ENCODE results near the gene MBTPS1.

Gene MBTPS1

GRCh38 chr16:84055801-84056634 is 60.7 kb downstream of the MBTPS1 start:
- Histone ChIP-seq H3K4me3 (ENCODE audit: low read length) (no peak overlapping the region), H3K9ac (ENCODE audit: low read length) (no peak overlapping the region), H3K4me1 (ENCODE audit: low read length) (no peaks in the 10 kb centered on the region), H3K79me2 (ENCODE audit: low read length) (no peaks in the 10 kb centered on the region), H3K36me3 (replicated peaks; ENCODE audit: low read depth, low read length) (peaks cover 26% of the 10 kb centered on the region), H3K9me3 (ENCODE audit: insufficient read depth, low read length) (no peaks in the 10 kb centered on the region), H4K20me1 (ENCODE audit: insufficient read depth, low read length) (no peaks in the 10 kb centered on the region), H3K27ac (ENCODE audit: low read length) (no peak overlapping the region), H3K27me3 (ENCODE audit: low read depth, low read length) (no peaks in the 10 kb centered on the region), H3K4me2 (ENCODE audit: low read length) (no peak overlapping the region), H2AFZ (ENCODE audit: low read depth, low read length) (no peak overlapping the region)
- no peak for TF ChIP-seq EZH2phosphoT487 (IDR thresholded peaks at IDR 0.05; ENCODE audit: low read depth)
- TF ChIP-seq CTCF (IDR thresholded peaks at IDR 0.05; ENCODE audit: low read depth, low read length), result no peak

GRCh38 chr16:84055366-84055765 is 61.4 kb downstream of the MBTPS1 start:
- Histone ChIP-seq H3K27ac (ENCODE audit: low read length) (no peak overlapping the region), H3K9ac (ENCODE audit: low read length) (no peak overlapping the region), H3K4me1 (ENCODE audit: low read length) (no peaks in the 10 kb centered on the region), H3K27me3 (ENCODE audit: low read depth, low read length) (no peaks in the 10 kb centered on the region), H3K4me3 (ENCODE audit: low read length) (no peak overlapping the region), H3K79me2 (ENCODE audit: low read length) (no peaks in the 10 kb centered on the region), H2AFZ (ENCODE audit: low read depth, low read length) (no peak overlapping the region), H3K36me3 (replicated peaks; ENCODE audit: low read depth, low read length) (peaks cover 26% of the 10 kb centered on the region), H3K4me2 (ENCODE audit: low read length) (no peak overlapping the region), H3K9me3 (ENCODE audit: insufficient read depth, low read length) (no peaks in the 10 kb centered on the region), H4K20me1 (ENCODE audit: insufficient read depth, low read length) (no peaks in the 10 kb centered on the region)
- TF ChIP-seq EZH2phosphoT487 (IDR thresholded peaks at IDR 0.05; ENCODE audit: low read depth) (no peak), CTCF (IDR thresholded peaks at IDR 0.05; ENCODE audit: low read depth, low read length) (no peak)

DNA sequence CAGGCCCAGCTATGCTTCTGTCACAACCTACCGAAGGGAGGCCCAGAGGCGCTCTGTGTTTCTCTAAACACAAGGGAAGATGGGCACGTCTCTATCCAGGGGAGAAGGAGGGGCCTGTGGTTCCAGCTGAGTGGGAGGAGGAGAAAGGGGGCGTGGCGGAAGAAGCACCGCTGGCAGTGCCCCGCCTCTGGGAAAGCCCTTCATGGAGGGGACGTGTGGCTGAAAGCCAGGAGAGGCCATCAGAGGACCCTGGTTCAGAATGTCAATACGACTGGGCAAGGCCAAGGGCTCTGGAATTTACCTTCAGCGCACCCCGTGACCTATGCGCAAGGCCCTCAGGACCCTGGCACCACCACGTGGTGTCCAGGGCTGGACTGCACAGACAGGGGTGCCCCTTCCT is 61.8 kb downstream of the MBTPS1 start:
- Histone ChIP-seq H3K4me1 (ENCODE audit: low read length) (no peaks in the 10 kb centered on the region), H4K20me1 (ENCODE audit: insufficient read depth, low read length) (no peaks in the 10 kb centered on the region), H3K4me2 (ENCODE audit: low read length) (no peak overlapping the region), H3K4me3 (ENCODE audit: low read length) (no peak overlapping the region), H3K9ac (ENCODE audit: low read length) (no peak overlapping the region), H2AFZ (ENCODE audit: low read depth, low read length) (no peak overlapping the region), H3K9me3 (ENCODE audit: insufficient read depth, low read length) (no peaks in the 10 kb centered on the region), H3K27ac (ENCODE audit: low read length) (no peak overlapping the region), H3K36me3 (replicated peaks; ENCODE audit: low read depth, low read length) (peaks cover 23% of the 10 kb centered on the region), H3K27me3 (ENCODE audit: low read depth, low read length) (no peaks in the 10 kb centered on the region), H3K79me2 (ENCODE audit: low read length) (no peaks in the 10 kb centered on the region)
- no peak for TF ChIP-seq EZH2phosphoT487 (IDR thresholded peaks at IDR 0.05; ENCODE audit: low read depth)
- no peak for TF ChIP-seq CTCF (IDR thresholded peaks at IDR 0.05; ENCODE audit: low read depth, low read length)

- H3K4me1 ChIP-seq (ENCODE audit: low read length), result no peaks in the 10 kb centered on the region
- TF ChIP-seq CTCF (IDR thresholded peaks at IDR 0.05; ENCODE audit: low read depth, low read length), result no peak
- TF ChIP-seq EZH2phosphoT487 (IDR thresholded peaks at IDR 0.05; ENCODE audit: low read depth), result no peak
- peaks cover 21% of the 10 kb centered on the region for H3K36me3 ChIP-seq (replicated peaks; ENCODE audit: low read depth, low read length)
- H3K9me3 ChIP-seq (ENCODE audit: insufficient read depth, low read length), result no peaks in the 10 kb centered on the region
- H3K27me3 ChIP-seq (ENCODE audit: low read depth, low read length), result no peaks in the 10 kb centered on the region
- H4K20me1 ChIP-seq (ENCODE audit: insufficient read depth, low read length), result no peaks in the 10 kb centered on the region
- H3K79me2 ChIP-seq (ENCODE audit: low read length), result no peaks in the 10 kb centered on the region
- no peak overlapping the region for H3K4me3 ChIP-seq (ENCODE audit: low read length)
- no peak overlapping the region for H3K27ac ChIP-seq (ENCODE audit: low read length)
- H3K9ac ChIP-seq (ENCODE audit: low read length), result no peak overlapping the region
- no peak overlapping the region for H2AFZ ChIP-seq (ENCODE audit: low read depth, low read length)
- H3K4me2 ChIP-seq (ENCODE audit: low read length), result no peak overlapping the region
These were observed 62.5 kb downstream of the MBTPS1 start for GRCh38 chr16:84054271-84054670.
